HepG2 (cell line): ENCODE measurements around the gene ZC3H7B. TPM values are rescaled to one million over a fixed set of nuclear protein-coding genes. Genes with fewer than 3 reads are reported as not detected.

Experiments used
- AKAP8 ChIP-seq: sonication (generic); formaldehyde crosslinking; IDR thresholded peaks from 2 replicates; pipeline ENCODE4 v1.5.1; 2020; ENCODE audit warnings: mild to moderate bottlenecking, missing genetic modification reagents
- ATF3 ChIP-seq: sonication (generic); formaldehyde crosslinking; IDR thresholded peaks from 2 replicates; pipeline ENCODE4 v1.4.0; 2020; ENCODE audit warnings: missing genetic modification reagents
- BHLHE40 ChIP-seq: IDR thresholded peaks from 2 replicates; pipeline ENCODE4 v1.6.1; 2011; ENCODE audit warnings: low read length, improper control_type of control experiment
- CERS6 ChIP-seq: sonication (generic); formaldehyde crosslinking; IDR thresholded peaks from 2 replicates; pipeline ENCODE4 v1.5.0; 2020; ENCODE audit warnings: missing genetic modification reagents
- ELF1 ChIP-seq: sonication (generic); formaldehyde crosslinking; IDR thresholded peaks from 2 replicates; pipeline ENCODE4 v1.4.0; 2020; ENCODE audit warnings: missing genetic modification reagents
- FOSL1 ChIP-seq: sonication (generic); formaldehyde crosslinking; IDR thresholded peaks from 2 replicates; pipeline ENCODE4 v1.9.0; 2021; ENCODE audit warnings: missing genetic modification reagents, borderline replicate concordance
- HOXA3 ChIP-seq: sonication (generic); formaldehyde crosslinking; IDR thresholded peaks from 2 replicates; pipeline ENCODE4 v1.5.0; 2020; ENCODE audit warnings: missing genetic modification reagents
- KLF11 ChIP-seq: IDR thresholded peaks from 2 replicates; pipeline ENCODE4 v1.6.1; 2016; ENCODE audit warnings: missing compliant biosample characterization
- NFRKB ChIP-seq: fragments of 450-650 bp; IDR thresholded peaks from 2 replicates; pipeline ENCODE4 v1.6.1; 2017
- REPIN1 ChIP-seq: sonication (generic); formaldehyde crosslinking; IDR thresholded peaks from 2 replicates; pipeline ENCODE4 v1.8.0; 2022; ENCODE audit warnings: missing genetic modification reagents, low read depth, mild to moderate bottlenecking, borderline replicate concordance
- SMYD3 ChIP-seq: sonication (generic); formaldehyde crosslinking; IDR thresholded peaks from 2 replicates; pipeline ENCODE4 v1.8.1; 2023; ENCODE audit warnings: mild to moderate bottlenecking, missing genetic modification reagents
- SP2 ChIP-seq: sonication (generic); formaldehyde crosslinking; IDR thresholded peaks from 2 replicates; pipeline ENCODE4 v1.5.1; 2020; ENCODE audit warnings: mild to moderate bottlenecking, missing genetic modification reagents
- STAT6 ChIP-seq: sonication (generic); formaldehyde crosslinking; IDR thresholded peaks from 2 replicates; pipeline ENCODE4 v1.4.0; 2020; ENCODE audit warnings: missing genetic modification reagents, mild to moderate bottlenecking, borderline replicate concordance
- ZFP1 ChIP-seq: IDR thresholded peaks from 2 replicates; pipeline ENCODE4 v1.6.1; 2016
- ZNF253 ChIP-seq: sonication (generic); formaldehyde crosslinking; IDR thresholded peaks from 2 replicates; pipeline ENCODE4 v1.8.0; 2022; ENCODE audit warnings: mild to moderate bottlenecking, missing genetic modification reagents, borderline replicate concordance
- ZNF407 ChIP-seq: sonication (generic); formaldehyde crosslinking; IDR thresholded peaks from one replicate; pipeline ENCODE4 v1.5.1; 2020; ENCODE audit warnings: mild to moderate bottlenecking, missing genetic modification reagents; ENCODE audit errors: not compliant biosample characterization
- ZNF530 ChIP-seq: sonication (generic); formaldehyde crosslinking; IDR thresholded peaks from 2 replicates; pipeline ENCODE4 v1.5.0; 2020; ENCODE audit warnings: low read depth, mild to moderate bottlenecking, missing genetic modification reagents
- ZNF7 ChIP-seq: IDR thresholded peaks from 2 replicates; pipeline ENCODE4 v1.6.1; 2016; ENCODE audit warnings: missing biosample characterization, missing genetic modification reagents
- ZNF790 ChIP-seq: sonication (generic); formaldehyde crosslinking; IDR thresholded peaks from 2 replicates; pipeline ENCODE4 v1.8.0; 2022; ENCODE audit warnings: missing genetic modification reagents, mild to moderate bottlenecking, borderline replicate concordance
- polyA plus RNA-seq, 8 experiments: library from polyadenylated mRNA; depleted of rRNA in 3 of 8; stranded (reverse) in 7 of 8; unstranded in 1 of 8; fragments of >200 nt; fragmentation: Illumina TruSeq in 4 of 8; extraction: Trizol in 4 of 8; gene quantifications; 2 replicates each; pipeline versions ENCODE4 v1.2.1 to v1.2.3, GENCODE V29; 2011 to 2016; ENCODE audit warnings: low read depth in 4 of 8, missing spikeins in 1 of 8, mixed read lengths in 1 of 8; ENCODE audit not compliant: insufficient read depth in 1 of 8
- total RNA-seq, 5 experiments: library from RNA; depleted of rRNA; stranded (reverse); fragments of >200 nt; fragmentation: Illumina TruSeq; extraction: Trizol; gene quantifications; 2 replicates each; pipeline ENCODE4 v1.2.3, GENCODE V29; 2016; ENCODE audit warnings: low read depth in 1 of 5

ZC3H7B gene
- total and polyA plus RNA-seq, 2 of the 13 experiments (the other 11 are each of a cell fraction or from before 2014, with no cell fraction given), result 26.4 to 37.2 TPM

- no peak for TF ChIP-seq ZNF407 (CRISPR knock-in tag)
- TF ChIP-seq HOXA3 (CRISPR knock-in tag), result peak; percentile 35; the same call in 1 of the 2 replicates
- TF ChIP-seq ZNF790, result no peak
- no peak for TF ChIP-seq ZNF7 (CRISPR knock-in tag)
- no peak for TF ChIP-seq KLF11 (CRISPR knock-in tag)
- TF ChIP-seq SMYD3 (CRISPR knock-in tag), result no peak
- peak; percentile 85 for TF ChIP-seq REPIN1 (CRISPR knock-in tag)
- TF ChIP-seq FOSL1 (CRISPR knock-in tag), result no peak
- no peak for TF ChIP-seq ZNF253 (CRISPR knock-in tag)
- peak; percentile 40; the same call in 1 of the 2 replicates for TF ChIP-seq AKAP8 (CRISPR knock-in tag)
- TF ChIP-seq CERS6 (CRISPR knock-in tag), result no peak
- TF ChIP-seq ZNF530 (CRISPR knock-in tag), result no peak
- no peak for TF ChIP-seq ELF1
- TF ChIP-seq ATF3 (CRISPR knock-in tag), result no peak
- TF ChIP-seq NFRKB, result no peak
- peak; percentile 38; the same call in 1 of the 2 replicates for TF ChIP-seq BHLHE40
- no peak for TF ChIP-seq ZFP1 (CRISPR knock-in tag)
- no peak; the same call in 1 of the 2 replicates for TF ChIP-seq STAT6 (CRISPR knock-in tag)
- 0 out of 2 replicates have a peak, but pooled peaks have one; percentile 42 for TF ChIP-seq SP2 (CRISPR knock-in tag)
Observed at GRCh38 chr22:41367039-41367679, 65.8 kb downstream of the ZC3H7B start (continued).
